HG03575 (cell line): Measurements from ENCODE around the gene TGFB1.
"Not testable (repeated sequence)": the region's sequence is repeated elsewhere in the genome, so short reads cannot be mapped to it uniquely, and the experiment has no call there.

Experiments
- ATAC-seq: cut with Tn5 transposase; IDR thresholded peaks from one replicate; pipeline ENCODE4 v1.9.1; 2021; ENCODE audit not compliant: unreplicated experiment, insufficient number of reproducible peaks, low FRiP score; ENCODE audit errors: extremely low read depth

The TGFB1 gene

GRCh38 chr19:41308450-41309179 lies 45.1 kb downstream of the TGFB1 start:
- ATAC-seq: no peak

GRCh38 chr19:41307954-41308449 lies 45.7 kb downstream of the TGFB1 start:
- no peak for ATAC-seq

DNA sequence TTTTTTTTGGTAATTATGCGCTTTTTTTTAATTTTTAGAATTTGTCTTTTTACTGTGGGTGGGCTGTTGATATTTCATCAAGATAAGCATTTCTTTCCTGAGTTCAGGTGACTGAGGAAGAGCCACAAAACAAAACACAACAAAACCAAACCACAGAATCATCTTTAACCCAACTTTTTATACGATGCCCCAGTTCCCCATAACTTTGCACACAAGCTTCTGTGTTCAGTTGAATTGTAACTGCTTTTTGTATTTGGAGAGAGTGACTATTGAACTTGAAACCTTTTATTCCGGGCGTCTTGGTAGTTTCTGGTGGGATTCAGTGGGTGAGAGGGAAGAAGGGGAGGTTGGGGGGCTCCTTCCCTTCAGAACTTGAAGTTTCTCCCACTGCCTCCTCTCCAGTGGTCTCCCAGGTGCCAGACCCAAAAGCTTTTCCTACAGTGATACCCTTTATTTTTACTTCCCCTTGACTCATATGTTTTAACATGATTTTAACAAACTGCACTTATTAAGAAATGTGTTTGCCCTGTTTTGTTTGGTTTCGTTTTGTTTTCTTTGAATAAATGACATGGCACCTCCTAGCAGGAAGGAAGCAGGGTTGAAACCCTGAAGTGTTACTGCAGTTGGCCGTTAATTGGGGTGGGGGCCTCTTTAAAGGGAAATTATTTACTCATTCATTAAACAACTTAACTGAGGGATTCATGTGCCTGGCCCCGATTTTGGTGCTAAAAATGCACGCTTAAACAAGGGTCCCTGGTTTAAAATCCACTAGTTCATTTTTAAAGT lies 46.4 kb downstream of the TGFB1 start:
- no peak for ATAC-seq

DNA sequence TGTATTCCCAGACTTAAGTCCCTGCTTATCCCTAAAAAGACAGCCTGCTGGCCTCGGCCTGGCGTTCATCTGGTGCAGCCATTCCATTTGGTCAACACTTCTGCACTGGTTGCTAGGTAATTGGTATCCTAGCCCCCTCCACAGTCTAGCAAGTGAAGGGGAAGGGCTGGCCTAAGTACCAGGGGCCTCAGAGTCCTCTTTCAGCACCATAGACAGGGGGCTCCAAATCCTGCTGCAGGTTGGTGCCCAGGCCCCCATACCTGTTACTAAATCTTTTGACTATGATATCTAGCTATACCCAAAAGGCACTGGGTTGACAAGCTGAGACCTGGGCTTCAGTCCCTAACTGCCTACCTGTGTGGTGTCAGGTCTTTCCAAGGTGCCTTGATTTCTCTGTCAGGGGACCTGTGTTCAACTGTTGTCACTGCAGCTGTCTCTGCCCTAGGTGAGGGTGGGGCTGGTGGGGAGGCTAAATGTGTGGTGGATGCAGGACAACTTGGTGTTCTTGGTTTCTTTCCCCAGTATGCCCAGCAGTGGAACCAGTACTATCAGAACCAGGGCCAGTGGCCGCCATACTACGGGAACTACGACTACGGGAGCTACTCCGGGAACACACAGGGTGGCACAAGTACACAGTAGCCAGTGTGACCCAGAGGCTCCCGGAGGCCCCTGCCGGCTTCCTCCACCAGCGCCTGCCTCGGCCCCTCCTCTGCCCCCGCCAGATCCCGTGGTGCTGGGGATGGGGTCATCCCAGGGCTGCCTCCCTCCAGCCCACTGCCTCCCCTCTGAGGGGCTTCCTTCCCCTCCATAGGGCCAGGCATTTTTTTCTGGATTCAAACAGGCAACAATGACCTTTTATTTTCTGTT lies 47.6 kb downstream of the TGFB1 start:
- ATAC-seq: no peak

- ATAC-seq: no peak
Observed at GRCh38 chr19:41304706-41305483, 48.8 kb downstream of the TGFB1 start.

DNA sequence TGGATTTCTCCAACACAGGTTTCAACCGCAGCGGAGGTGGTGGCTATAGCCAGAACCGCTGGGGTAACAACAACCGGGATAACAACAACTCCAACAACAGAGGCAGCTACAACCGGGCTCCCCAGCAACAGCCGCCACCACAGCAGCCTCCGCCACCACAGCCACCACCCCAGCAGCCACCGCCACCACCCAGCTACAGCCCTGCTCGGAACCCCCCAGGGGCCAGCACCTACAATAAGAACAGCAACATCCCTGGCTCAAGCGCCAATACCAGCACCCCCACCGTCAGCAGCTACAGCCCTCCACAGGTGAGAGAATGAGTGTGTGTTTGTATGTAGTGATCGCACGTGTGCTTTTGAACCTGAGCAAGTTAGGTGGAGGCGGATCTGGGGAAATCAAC lies 49.8 kb downstream of the TGFB1 start:
- no peak for ATAC-seq

GRCh38 chr19:41302624-41303351 lies 50.9 kb downstream of the TGFB1 start:
- no peak for ATAC-seq

- no peak for ATAC-seq
Observed at GRCh38 chr19:41300555-41300954, 53.2 kb downstream of the TGFB1 start.

DNA sequence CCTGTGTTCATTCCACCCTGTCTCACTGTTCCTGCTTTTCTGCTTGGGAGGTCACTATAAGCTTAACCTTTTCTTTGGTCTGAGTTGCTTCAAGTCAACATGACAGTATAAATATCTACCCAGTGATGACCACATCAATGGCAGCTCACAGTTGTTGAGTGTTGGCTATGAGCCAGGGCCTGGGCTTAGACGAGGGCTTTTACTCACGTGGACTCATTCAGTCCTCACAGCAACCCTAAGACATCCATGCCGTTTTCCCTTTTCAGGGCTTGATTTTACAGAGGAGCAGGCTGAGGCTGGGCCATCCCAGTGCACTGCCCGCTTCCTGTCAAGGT lies 54.0 kb downstream of the TGFB1 start:
- no peak for ATAC-seq

GRCh38 chr19:41299046-41299754 lies 54.5 kb downstream of the TGFB1 start:
- no peak for ATAC-seq

GRCh38 chr19:41298348-41298964 lies 55.3 kb downstream of the TGFB1 start:
- no peak for ATAC-seq

DNA sequence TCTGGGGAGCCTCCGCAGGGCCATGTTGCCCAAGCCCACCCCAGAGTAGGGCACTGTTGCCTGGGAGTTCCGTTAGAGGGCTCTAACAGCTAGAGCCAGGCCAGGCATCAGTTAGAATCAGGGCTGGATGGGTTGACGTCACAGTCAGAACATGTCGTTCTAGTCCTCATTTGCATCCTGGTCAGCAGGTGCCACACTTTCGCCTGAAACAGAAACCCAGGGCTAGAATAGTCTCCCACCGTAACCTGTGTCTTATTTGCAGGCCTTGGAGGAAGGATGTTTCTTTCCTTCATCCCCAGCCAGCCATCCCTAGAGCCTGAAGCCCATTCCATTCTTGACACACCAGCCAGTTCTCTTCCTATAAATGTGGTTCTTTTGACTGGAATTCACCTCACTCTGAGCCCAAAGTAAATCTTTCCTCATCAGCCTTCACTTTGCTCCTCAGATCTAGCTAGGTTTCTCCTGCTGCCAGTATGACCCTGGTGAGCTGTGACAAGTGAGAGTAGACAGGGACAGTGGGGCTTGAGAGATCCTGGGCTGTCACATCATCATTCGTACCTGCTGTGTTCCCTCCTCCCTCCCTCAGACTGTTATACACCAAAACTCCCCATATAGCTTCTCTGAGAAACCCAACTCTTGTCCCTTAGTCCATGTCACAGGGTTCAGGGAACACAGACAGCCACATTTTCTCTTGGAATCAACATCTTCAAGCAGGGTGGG lies 55.9 kb downstream of the TGFB1 start:
- ATAC-seq: peak; percentile 40

DNA sequence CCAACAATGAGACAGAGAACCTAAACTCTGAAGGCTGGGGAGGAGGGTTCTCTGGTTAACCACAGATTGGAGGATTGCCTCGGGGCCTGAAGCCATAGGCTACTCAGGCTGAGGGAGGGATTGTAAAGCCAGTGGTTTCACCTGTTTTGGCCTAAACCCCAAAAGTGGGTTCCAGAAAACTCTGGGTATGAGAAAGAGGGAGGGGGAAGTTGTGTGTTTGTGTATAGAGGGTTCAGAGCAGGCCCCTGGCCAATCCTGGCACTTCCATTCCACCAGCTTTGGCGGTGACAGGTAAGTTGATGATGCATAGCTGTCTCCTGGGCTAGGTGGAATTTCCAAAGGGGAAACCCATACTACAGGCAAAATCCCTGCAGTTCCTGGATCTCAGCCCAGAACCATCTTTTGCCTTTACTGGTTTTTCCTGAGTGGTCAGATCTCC lies 57.3 kb downstream of the TGFB1 start:
- ATAC-seq: no peak

GRCh38 chr19:41295499-41295898 lies 58.2 kb downstream of the TGFB1 start:
- ATAC-seq: no peak

DNA sequence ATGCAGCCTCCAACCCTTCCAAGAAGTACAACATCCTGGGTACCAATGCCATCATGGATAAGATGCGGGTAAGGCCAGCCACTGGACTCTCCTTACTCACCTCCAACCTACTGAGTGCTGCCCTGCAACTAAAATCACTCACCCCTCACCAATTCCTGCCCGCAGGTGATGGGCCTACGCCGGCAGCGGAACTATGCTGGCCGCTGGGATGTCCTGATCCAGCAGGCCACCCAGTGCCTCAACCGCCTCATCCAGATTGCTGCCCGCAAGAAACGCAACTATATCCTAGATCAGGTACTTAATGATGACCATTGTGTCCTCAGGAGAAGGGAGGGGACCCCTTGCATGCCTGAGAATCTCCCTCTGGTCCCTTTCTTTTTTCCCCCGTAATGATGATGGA lies 59.3 kb downstream of the TGFB1 start:
- ATAC-seq: no peak

GRCh38 chr19:41289814-41290213 lies 63.9 kb downstream of the TGFB1 start:
- not testable (repeated sequence) for ATAC-seq
